ENCODE data around the gene GPRIN2.
"Not testable (repeated sequence)": the region's sequence is repeated elsewhere in the genome, so short reads cannot be mapped to it uniquely, and the experiment has no call there.

GPRIN2 gene

GRCh38 chr10:46538155-46538554 is 18.3 kb downstream of the GPRIN2 start:
- no peak for DNase-seq (ENCODE audit: low read depth in 4 of 4, low spot score in 1 of 4)

- no peak for DNase-seq (ENCODE audit: low read depth in 4 of 4, low spot score in 1 of 4)
Measured at GRCh38 chr10:46537309-46537708, 19.1 kb downstream of the GPRIN2 start.

GRCh38 chr10:46536781-46537180 is 19.7 kb downstream of the GPRIN2 start:
- DNase-seq (ENCODE audit: low read depth in 4 of 4, low spot score in 1 of 4) = no peak

GRCh38 chr10:46536171-46536570 is 20.3 kb downstream of the GPRIN2 start:
- no peak for DNase-seq (ENCODE audit: low read depth in 4 of 4, low spot score in 1 of 4)

- DNase-seq (ENCODE audit: low read depth in 4 of 4, low spot score in 1 of 4) = no peak
Measured at GRCh38 chr10:46534828-46535524, 21.5 kb downstream of the GPRIN2 start.

GRCh38 chr10:46532256-46532655 is 24.2 kb downstream of the GPRIN2 start:
- DNase-seq (ENCODE audit: low read depth in 4 of 4, low spot score in 1 of 4) = not testable (repeated sequence)

- no peak for DNase-seq (ENCODE audit: low read depth in 4 of 4, low spot score in 1 of 4)
Measured at GRCh38 chr10:46530249-46531186, 25.9 kb downstream of the GPRIN2 start.

GRCh38 chr10:46529742-46530141 is 26.7 kb downstream of the GPRIN2 start:
- not testable (repeated sequence) for DNase-seq (ENCODE audit: low read depth in 4 of 4, low spot score in 1 of 4)

GRCh38 chr10:46528675-46529615 is 27.5 kb downstream of the GPRIN2 start:
- no peak for DNase-seq (ENCODE audit: low read depth in 4 of 4, low spot score in 1 of 4)

GRCh38 chr10:46528171-46528671 is 28.2 kb downstream of the GPRIN2 start:
- DNase-seq (ENCODE audit: low read depth in 4 of 4, low spot score in 1 of 4) = no peak

- DNase-seq (ENCODE audit: low read depth in 4 of 4, low spot score in 1 of 4) = no peak
Measured at GRCh38 chr10:46527241-46527811, 29.1 kb downstream of the GPRIN2 start.

- DNase-seq (ENCODE audit: low read depth in 4 of 4, low spot score in 1 of 4) = no peak
Measured at GRCh38 chr10:46526682-46527038, 29.8 kb downstream of the GPRIN2 start.

GRCh38 chr10:46525824-46526681 is 30.4 kb downstream of the GPRIN2 start:
- DNase-seq (ENCODE audit: low read depth in 4 of 4, low spot score in 1 of 4) = no peak

GRCh38 chr10:46525177-46525823 is 31.2 kb downstream of the GPRIN2 start:
- DNase-seq (ENCODE audit: low read depth in 4 of 4, low spot score in 1 of 4) = no peak

GRCh38 chr10:46524472-46525176 is 31.8 kb downstream of the GPRIN2 start:
- no peak for DNase-seq (ENCODE audit: low read depth in 4 of 4, low spot score in 1 of 4)

GRCh38 chr10:46523962-46524471 is 32.4 kb downstream of the GPRIN2 start:
- DNase-seq (ENCODE audit: low read depth in 4 of 4, low spot score in 1 of 4) = no peak

- no peak for DNase-seq (ENCODE audit: low read depth in 4 of 4, low spot score in 1 of 4)
Measured at GRCh38 chr10:46523119-46523961, 33.1 kb downstream of the GPRIN2 start.

All from stimulated activated CD4-positive, alpha-beta T cell treated with anti-CD3 and anti-CD28 coated beads, Interleukin-1b, Interleukin-23, amount 100 ng/mL, for 24 hours (primary cell).